A549 treated with Mapracorat at 1 μM for 4 hours (cell line): Measurements from ENCODE around the gene URGCP. TPM values are rescaled to one million over a fixed set of nuclear protein-coding genes. Genes with fewer than 3 reads are reported as not detected.

Experiments
- total RNA-seq: library from RNA; stranded (reverse); fragments of 200-300 nt; extraction: Qiagen RNA extraction; gene quantifications from 5 replicates; pipeline ENCODE4 v1.2.3, GENCODE V29; 2022

URGCP gene
- total RNA-seq = 26.0 to 29.4 TPM (median 28.3 TPM) in 5 replicates

GRCh38 chr7:43906331-43907010 is at the start of gene URGCP:
URGCP (minus strand) TSS chr7:43906596; CDS start chr7:43906575, 21 bp downstream.

GRCh38 chr7:43925984-43926797 is 19.8 kb upstream of the URGCP start, which contains the start of gene UBE2D4:
UBE2D4 (plus strand) TSS chr7:43926436; CDS start chr7:43926533, 97 bp downstream.

GRCh38 chr7:43869006-43869866 is 37.2 kb downstream of the URGCP start, which contains the start of gene MRPS24:
MRPS24 (minus strand) TSS chr7:43869517; CDS start chr7:43869495, 22 bp downstream.

Other genes with a start within 250 kb of the URGCP start
- 82.6 to 92.9 TPM (median 84.7 TPM) in 5 replicates for gene COA1, start 177.1 kb downstream of the URGCP start, total RNA-seq
- 68.7 to 84.8 TPM (median 74.6 TPM) in 5 replicates for gene BLVRA, start 147.9 kb downstream of the URGCP start, total RNA-seq
- 239 to 262 TPM (median 248 TPM) in 5 replicates for gene MRPS24, start 37.1 kb downstream of the URGCP start, total RNA-seq
- gene UBE2D4, start 19.8 kb upstream of the URGCP start, total RNA-seq = 7.3 to 11.5 TPM (median 10.0 TPM) in 5 replicates
- gene SPDYE1, start 91.3 kb upstream of the URGCP start, total RNA-seq = not detected in 5 replicates
- gene DBNL, start 138.1 kb upstream of the URGCP start, total RNA-seq = 59.1 to 68.9 TPM (median 68.1 TPM) in 5 replicates
- not detected in 5 replicates for gene PGAM2, start 159.0 kb upstream of the URGCP start, total RNA-seq
- gene POLM, start 175.9 kb upstream of the URGCP start, total RNA-seq = 5.3 to 7.9 TPM (median 6.5 TPM) in 5 replicates
- gene AEBP1, start 197.7 kb upstream of the URGCP start, total RNA-seq = 0.19 TPM in 1 of 5 replicates, not detected in the others
- 144 to 178 TPM (median 160 TPM) in 5 replicates for gene POLD2, start 217.0 kb upstream of the URGCP start, total RNA-seq
- gene MYL7, start 234.7 kb upstream of the URGCP start, total RNA-seq = not detected in 5 replicates